Esophagus (tissue), 2 donors: ENCODE results near the gene CHGA. TPM values are rescaled to one million over a fixed set of nuclear protein-coding genes. Genes with fewer than 3 reads are reported as not detected.

ENCODE experiments used
- H3K27ac ChIP-seq, 2 donors: one replicate each; pipeline ENCODE4 v1.5.1; 2013; ENCODE audit warnings: low read depth in 2 of 2, mild to moderate bottlenecking in 2 of 2, inconsistent platforms in 1 of 2, low read length in 1 of 2, moderate library complexity in 1 of 2
- H3K27me3 ChIP-seq, 2 donors: one replicate each; pipeline ENCODE4 v1.6.1; 2013; ENCODE audit warnings: low read length in 2 of 2, control low read depth in 1 of 2, mild to moderate bottlenecking in 1 of 2; ENCODE audit not compliant: insufficient read depth in 2 of 2, control insufficient read depth in 1 of 2
- H3K36me3 ChIP-seq, 2 donors: one replicate each; pipeline ENCODE4 v1.6.1; 2013; ENCODE audit warnings: low read length in 1 of 2; ENCODE audit not compliant: control insufficient read depth in 2 of 2, insufficient read depth in 2 of 2
- H3K4me1 ChIP-seq, 2 donors: one replicate each; pipeline ENCODE4 v1.6.1; 2013; ENCODE audit warnings: low read length in 1 of 2; ENCODE audit not compliant: control insufficient read depth in 2 of 2, insufficient read depth in 2 of 2
- H3K4me3 ChIP-seq, 2 donors: one replicate each; pipeline ENCODE4 v1.5.1; 2013; ENCODE audit warnings: low read length in 2 of 2, mild to moderate bottlenecking in 2 of 2, low read depth in 1 of 2, moderate library complexity in 1 of 2
- H3K9me3 ChIP-seq, 2 donors: one replicate each; pipeline ENCODE4 v1.6.1; 2013; ENCODE audit warnings: mild to moderate bottlenecking in 2 of 2, low read depth in 1 of 2, low read length in 1 of 2, moderate library complexity in 1 of 2; ENCODE audit not compliant: control insufficient read depth in 2 of 2, insufficient read depth in 1 of 2
- WGBS, 2 donors: extraction: QIAGEN DNeasy Blood & Tissue Kit; methylation state at CpG; one replicate each; pipeline ENCODE4 v1.1.7; 2013; 5-methylcytosine and 5-hydroxymethylcytosine counted together
- polyA plus RNA-seq, 2 donors: library from polyadenylated mRNA; stranded (reverse); fragments of 200-250 nt; gene quantifications; one replicate each; pipeline ENCODE4 v1.2.3, GENCODE V29; 2013
- donor health status: healthy with polysubstance abuse.
- donor health status: Bipolar disorder and iron deficiency.

CHGA gene
- polyA plus RNA-seq, 2 donors = 0.37 to 0.75 TPM

- 94 to 97% methylated on average over 30 of the region's 30 CpGs for WGBS, 2 donors
- no peaks in the 10 kb centered on the region for H3K27me3 ChIP-seq
- peaks cover 2 to 29% of the 10 kb centered on the region in 2 donors for H3K36me3 ChIP-seq
- no peak overlapping the region for H3K27ac ChIP-seq
- peaks cover 0 to 10% of the 10 kb centered on the region in 2 donors for H3K4me1 ChIP-seq
- no peaks in the 10 kb centered on the region for H3K9me3 ChIP-seq
- H3K4me3 ChIP-seq = no peak overlapping the region
Measured at GRCh38 chr14:92941531-92941930, 18.6 kb downstream of the CHGA start.

GRCh38 chr14:92942136-92942535 is 19.2 kb downstream of the CHGA start:
- no peaks in the 10 kb centered on the region for H3K27me3 ChIP-seq
- no peak overlapping the region for H3K4me3 ChIP-seq
- H3K36me3 ChIP-seq = peaks cover 2 to 29% of the 10 kb centered on the region in 2 donors
- H3K27ac ChIP-seq = no peak overlapping the region
- H3K9me3 ChIP-seq = no peaks in the 10 kb centered on the region
- H3K4me1 ChIP-seq = peaks cover 0 to 10% of the 10 kb centered on the region in 2 donors
- WGBS, 2 donors = 96 to 100% methylated on average over 5 of the region's 5 CpGs

- Histone ChIP-seq H3K36me3 (peaks cover 2 to 29% of the 10 kb centered on the region in 2 donors), H3K9me3 (no peaks in the 10 kb centered on the region), H3K4me1 (peaks cover 0 to 7% of the 10 kb centered on the region in 2 donors), H3K27ac (no peak overlapping the region), H3K27me3 (no peaks in the 10 kb centered on the region), H3K4me3 (no peak overlapping the region)
- WGBS, 2 donors = 86 to 89% methylated on average over 8 of the region's 8 CpGs
Measured at GRCh38 chr14:92942576-92942975, 19.6 kb downstream of the CHGA start.

- Histone ChIP-seq H3K4me1 (peaks cover 0 to 6% of the 10 kb centered on the region in 2 donors), H3K27ac (no peak overlapping the region), H3K4me3 (no peak overlapping the region), H3K36me3 (peaks cover 2 to 29% of the 10 kb centered on the region in 2 donors), H3K9me3 (no peaks in the 10 kb centered on the region), H3K27me3 (no peaks in the 10 kb centered on the region)
- WGBS, 2 donors = 94 to 95% methylated on average over 30 of the region's 30 CpGs
Measured at GRCh38 chr14:92942976-92943710, 20.2 kb downstream of the CHGA start.

- H3K27me3 ChIP-seq = no peaks in the 10 kb centered on the region
- H3K4me1 ChIP-seq = peaks cover 0 to 6% of the 10 kb centered on the region in 2 donors
- WGBS, 2 donors = 91 to 92% methylated on average over 17 of the region's 17 CpGs
- H3K9me3 ChIP-seq = no peaks in the 10 kb centered on the region
- H3K4me3 ChIP-seq = no peak overlapping the region
- H3K36me3 ChIP-seq = peaks cover 2 to 27% of the 10 kb centered on the region in 2 donors
- H3K27ac ChIP-seq = no peak overlapping the region
Measured at GRCh38 chr14:92943855-92944570, 21.1 kb downstream of the CHGA start.

GRCh38 chr14:92944976-92945375 is 22.0 kb downstream of the CHGA start:
- H3K4me3 ChIP-seq = no peak overlapping the region
- H3K9me3 ChIP-seq = no peaks in the 10 kb centered on the region
- no peaks in the 10 kb centered on the region for H3K27me3 ChIP-seq
- H3K4me1 ChIP-seq = peaks cover 0 to 6% of the 10 kb centered on the region in 2 donors
- H3K27ac ChIP-seq = no peak overlapping the region
- peaks cover 2 to 30% of the 10 kb centered on the region in 2 donors for H3K36me3 ChIP-seq
- WGBS, 2 donors = 95 to 97% methylated on average over 12 of the region's 12 CpGs

GRCh38 chr14:92945544-92945943 is 22.6 kb downstream of the CHGA start:
- Histone ChIP-seq H3K27ac (no peak overlapping the region), H3K36me3 (peaks cover 2 to 30% of the 10 kb centered on the region in 2 donors), H3K4me3 (no peak overlapping the region), H3K27me3 (no peaks in the 10 kb centered on the region), H3K4me1 (peaks cover 0 to 6% of the 10 kb centered on the region in 2 donors), H3K9me3 (no peaks in the 10 kb centered on the region)
- WGBS, 2 donors = 91 to 93% methylated on average over 12 of the region's 12 CpGs

GRCh38 chr14:92945959-92946846 is 23.3 kb downstream of the CHGA start:
- H3K27me3 ChIP-seq = no peaks in the 10 kb centered on the region
- H3K4me1 ChIP-seq = peaks cover 0 to 6% of the 10 kb centered on the region in 2 donors
- peaks cover 2 to 33% of the 10 kb centered on the region in 2 donors for H3K36me3 ChIP-seq
- no peak overlapping the region for H3K27ac ChIP-seq
- H3K4me3 ChIP-seq = no peak overlapping the region
- no peaks in the 10 kb centered on the region for H3K9me3 ChIP-seq
- WGBS, 2 donors = 60 to 70% methylated on average over 38 of the region's 38 CpGs

GRCh38 chr14:92946847-92947545 is 24.0 kb downstream of the CHGA start:
- Histone ChIP-seq H3K36me3 (peaks cover 2 to 29% of the 10 kb centered on the region in 2 donors), H3K9me3 (no peaks in the 10 kb centered on the region), H3K27ac (no peak overlapping the region), H3K27me3 (no peaks in the 10 kb centered on the region), H3K4me3 (no peak overlapping the region), H3K4me1 (peaks cover 0 to 6% of the 10 kb centered on the region in 2 donors)
- WGBS, 2 donors = 91 to 94% methylated on average over 12 of the region's 12 CpGs
